WTC11 (cell line): ENCODE measurements around the gene NKAIN4. TPM values are rescaled to one million over a fixed set of nuclear protein-coding genes. Genes with fewer than 3 reads are reported as not detected.

Experiments used
- ATAC-seq: fragments of 200-7000 bp; cut with Tn5 transposase; 2 replicates; pipeline ENCODE4 v1.10.0; 2021; ENCODE audit warnings: mild to moderate bottlenecking, moderate library complexity
- CTCF ChIA-PET: fragments of 300-600 bp; sonication (Branson Sonifier 250); formaldehyde crosslinking; loops from one replicate; lab custom pipeline; 2021; ENCODE audit warnings: antibody characterized with exemption; lab: Charles Lee
- POLR2A ChIA-PET: fragments of 350-600 bp; sonication (Branson Sonifier 250); formaldehyde crosslinking; loops from one replicate; lab custom pipeline; 2021; ENCODE audit warnings: antibody characterized with exemption; lab: Charles Lee
- DNase-seq: peaks from one replicate; pipeline ENCODE4 v3.0.0; 2021; ENCODE audit warnings: low spot score
- H3K27ac Mint-ChIP-seq: 2 replicates; pipeline ENCODE4 v1.8.0; 2021; ENCODE audit warnings: mixed read lengths
- H3K27me3 Mint-ChIP-seq: 2 replicates; pipeline ENCODE4 v1.8.0; 2021; ENCODE audit warnings: low read depth, mild to moderate bottlenecking, moderate library complexity, mixed read lengths
- H3K36me3 Mint-ChIP-seq: 2 replicates; pipeline ENCODE4 v1.8.0; 2021; ENCODE audit warnings: mixed read lengths
- H3K4me1 Mint-ChIP-seq: 2 replicates; pipeline ENCODE4 v1.8.0; 2022; ENCODE audit warnings: mixed read lengths
- H3K4me3 Mint-ChIP-seq: 2 replicates; pipeline ENCODE4 v1.8.0; 2021; ENCODE audit warnings: mild to moderate bottlenecking, moderate library complexity, mixed read lengths
- H3K9me3 Mint-ChIP-seq: 2 replicates; pipeline ENCODE4 v1.8.0; 2021; ENCODE audit warnings: mixed read lengths
- EMX1 ChIP-seq: fragments of 250-450 bp; sonication (Bioruptor Pico); IDR thresholded peaks from 2 replicates; pipeline ENCODE4 v1.8.0; 2021; ENCODE audit warnings: mild to moderate bottlenecking
- FOXK1 ChIP-seq: sonication (generic); formaldehyde crosslinking; IDR thresholded peaks from 2 replicates; pipeline ENCODE4 v1.8.0; 2022; ENCODE audit warnings: mild to moderate bottlenecking, moderate library complexity, missing genetic modification reagents
- GRHL2 ChIP-seq: fragments of 250-450 bp; sonication (Bioruptor Pico); IDR thresholded peaks from 2 replicates; pipeline ENCODE4 v1.8.0; 2022; ENCODE audit warnings: mild to moderate bottlenecking, moderate library complexity; ENCODE audit not compliant: insufficient replicate concordance, severe bottlenecking
- NR1H2 ChIP-seq: sonication (generic); formaldehyde crosslinking; IDR thresholded peaks from 2 replicates; pipeline ENCODE4 v1.9.0; 2021; ENCODE audit warnings: mild to moderate bottlenecking, moderate library complexity, missing genetic modification reagents
- NR2C2 ChIP-seq: sonication (generic); formaldehyde crosslinking; IDR thresholded peaks from 2 replicates; pipeline ENCODE4 v1.8.0; 2022; ENCODE audit warnings: mild to moderate bottlenecking, missing genetic modification reagents
- OVOL2 ChIP-seq: fragments of 250-450 bp; sonication (Bioruptor Pico); IDR thresholded peaks from 2 replicates; pipeline ENCODE4 v1.9.0; 2021; ENCODE audit warnings: mild to moderate bottlenecking, borderline replicate concordance
- TEAD4 ChIP-seq: sonication (generic); formaldehyde crosslinking; IDR thresholded peaks from 2 replicates; pipeline ENCODE4 v1.8.0; 2022; ENCODE audit warnings: mild to moderate bottlenecking, missing genetic modification reagents
- ZNF263 ChIP-seq: sonication (generic); formaldehyde crosslinking; IDR thresholded peaks from 2 replicates; pipeline ENCODE4 v1.8.1; 2022; ENCODE audit warnings: low read depth, mild to moderate bottlenecking, moderate library complexity, missing genetic modification reagents
- ZNF317 ChIP-seq: sonication (generic); formaldehyde crosslinking; IDR thresholded peaks from 2 replicates; pipeline ENCODE4 v1.8.1; 2023; ENCODE audit warnings: low read depth, mild to moderate bottlenecking, moderate library complexity, missing genetic modification reagents, borderline replicate concordance
- ZNF671 ChIP-seq: fragments of 250-450 bp; sonication (Bioruptor Pico); IDR thresholded peaks from 2 replicates; pipeline ENCODE4 v1.8.0; 2021; ENCODE audit warnings: mild to moderate bottlenecking
- total RNA-seq: library from RNA; stranded (reverse); gene quantifications from 3 replicates; pipeline ENCODE4 v1.2.3, GENCODE V29; 2021
- TF ChIP-seq, protein P1 (sequence below): sonication (generic); formaldehyde crosslinking; IDR thresholded peaks from 2 replicates; pipeline ENCODE4 v1.8.1; 2023; ENCODE audit warnings: mild to moderate bottlenecking, missing genetic modification reagents
- TF ChIP-seq, protein P2 (sequence below): sonication (generic); formaldehyde crosslinking; IDR thresholded peaks from 2 replicates; pipeline ENCODE4 v1.8.0; 2022; ENCODE audit warnings: mild to moderate bottlenecking, missing genetic modification reagents
- TF ChIP-seq, protein P3 (sequence below): fragments of 200-600 bp; IDR thresholded peaks from 2 replicates; pipeline ENCODE4 v1.8.0; 2022; ENCODE audit warnings: antibody characterized with exemption
- TF ChIP-seq, protein P4 (sequence below): sonication (generic); formaldehyde crosslinking; IDR thresholded peaks from 2 replicates; pipeline ENCODE4 v1.8.0; 2023; ENCODE audit warnings: missing genetic modification reagents
- TF ChIP-seq, protein P5 (sequence below): sonication (generic); formaldehyde crosslinking; IDR thresholded peaks from 2 replicates; pipeline ENCODE4 v1.8.0; 2023; ENCODE audit warnings: mild to moderate bottlenecking, missing genetic modification reagents
- TF ChIP-seq, protein P6 (sequence below): fragments of 250-450 bp; sonication (Bioruptor Pico); conservative IDR thresholded peaks from 2 replicates; pipeline ENCODE4 v1.9.0; 2021; ENCODE audit warnings: mild to moderate bottlenecking
- TF ChIP-seq, protein P7 (sequence below): sonication (generic); formaldehyde crosslinking; IDR thresholded peaks from 2 replicates; pipeline ENCODE4 v1.8.1; 2022; ENCODE audit warnings: low read depth, mild to moderate bottlenecking, moderate library complexity, missing genetic modification reagents, borderline replicate concordance
- TF ChIP-seq, protein P8 (sequence below): sonication (generic); formaldehyde crosslinking; IDR thresholded peaks from 2 replicates; pipeline ENCODE4 v1.8.1; 2022; ENCODE audit warnings: missing genetic modification reagents, borderline replicate concordance
- TF ChIP-seq, protein P9 (sequence below): sonication (generic); formaldehyde crosslinking; IDR thresholded peaks from 2 replicates; pipeline ENCODE4 v1.8.0; 2022; ENCODE audit warnings: mild to moderate bottlenecking, missing genetic modification reagents

Gene NKAIN4
- total RNA-seq, 1 experiment from 2014 or later = 7.2 TPM

DNA sequence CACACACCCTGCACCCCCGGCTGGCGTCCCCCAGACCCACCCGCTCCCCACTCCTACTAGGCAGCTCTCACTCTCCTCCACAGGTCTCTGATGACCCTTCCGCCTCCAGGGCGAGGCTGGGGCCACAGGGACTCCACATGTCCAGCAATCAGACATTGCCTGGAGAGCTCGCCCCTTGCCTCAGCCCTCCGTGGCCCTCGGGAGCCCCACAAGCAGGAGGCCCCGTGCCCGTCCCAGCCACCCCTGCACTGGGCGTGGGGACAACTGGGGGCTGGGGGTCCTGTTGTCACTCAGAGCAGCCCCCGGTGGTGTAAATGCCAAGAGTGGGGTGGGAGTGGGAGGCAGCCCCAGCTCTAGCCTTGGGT, 40.3 kb upstream of the NKAIN4 start (continued):
- TF ChIP-seq, protein P1, sequence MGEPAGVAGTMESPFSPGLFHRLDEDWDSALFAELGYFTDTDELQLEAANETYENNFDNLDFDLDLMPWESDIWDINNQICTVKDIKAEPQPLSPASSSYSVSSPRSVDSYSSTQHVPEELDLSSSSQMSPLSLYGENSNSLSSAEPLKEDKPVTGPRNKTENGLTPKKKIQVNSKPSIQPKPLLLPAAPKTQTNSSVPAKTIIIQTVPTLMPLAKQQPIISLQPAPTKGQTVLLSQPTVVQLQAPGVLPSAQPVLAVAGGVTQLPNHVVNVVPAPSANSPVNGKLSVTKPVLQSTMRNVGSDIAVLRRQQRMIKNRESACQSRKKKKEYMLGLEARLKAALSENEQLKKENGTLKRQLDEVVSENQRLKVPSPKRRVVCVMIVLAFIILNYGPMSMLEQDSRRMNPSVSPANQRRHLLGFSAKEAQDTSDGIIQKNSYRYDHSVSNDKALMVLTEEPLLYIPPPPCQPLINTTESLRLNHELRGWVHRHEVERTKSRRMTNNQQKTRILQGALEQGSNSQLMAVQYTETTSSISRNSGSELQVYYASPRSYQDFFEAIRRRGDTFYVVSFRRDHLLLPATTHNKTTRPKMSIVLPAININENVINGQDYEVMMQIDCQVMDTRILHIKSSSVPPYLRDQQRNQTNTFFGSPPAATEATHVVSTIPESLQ (CRISPR knock-in tag) = no peak
- no peak for TF ChIP-seq OVOL2 (CRISPR knock-in tag)
- no peak for TF ChIP-seq NR2C2 (CRISPR knock-in tag)
- no peak for TF ChIP-seq ZNF671 (CRISPR knock-in tag)
- TF ChIP-seq, protein P2, sequence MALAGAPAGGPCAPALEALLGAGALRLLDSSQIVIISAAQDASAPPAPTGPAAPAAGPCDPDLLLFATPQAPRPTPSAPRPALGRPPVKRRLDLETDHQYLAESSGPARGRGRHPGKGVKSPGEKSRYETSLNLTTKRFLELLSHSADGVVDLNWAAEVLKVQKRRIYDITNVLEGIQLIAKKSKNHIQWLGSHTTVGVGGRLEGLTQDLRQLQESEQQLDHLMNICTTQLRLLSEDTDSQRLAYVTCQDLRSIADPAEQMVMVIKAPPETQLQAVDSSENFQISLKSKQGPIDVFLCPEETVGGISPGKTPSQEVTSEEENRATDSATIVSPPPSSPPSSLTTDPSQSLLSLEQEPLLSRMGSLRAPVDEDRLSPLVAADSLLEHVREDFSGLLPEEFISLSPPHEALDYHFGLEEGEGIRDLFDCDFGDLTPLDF (CRISPR knock-in tag) = no peak
- no peak for TF ChIP-seq TEAD4
- TF ChIP-seq, protein P3, sequence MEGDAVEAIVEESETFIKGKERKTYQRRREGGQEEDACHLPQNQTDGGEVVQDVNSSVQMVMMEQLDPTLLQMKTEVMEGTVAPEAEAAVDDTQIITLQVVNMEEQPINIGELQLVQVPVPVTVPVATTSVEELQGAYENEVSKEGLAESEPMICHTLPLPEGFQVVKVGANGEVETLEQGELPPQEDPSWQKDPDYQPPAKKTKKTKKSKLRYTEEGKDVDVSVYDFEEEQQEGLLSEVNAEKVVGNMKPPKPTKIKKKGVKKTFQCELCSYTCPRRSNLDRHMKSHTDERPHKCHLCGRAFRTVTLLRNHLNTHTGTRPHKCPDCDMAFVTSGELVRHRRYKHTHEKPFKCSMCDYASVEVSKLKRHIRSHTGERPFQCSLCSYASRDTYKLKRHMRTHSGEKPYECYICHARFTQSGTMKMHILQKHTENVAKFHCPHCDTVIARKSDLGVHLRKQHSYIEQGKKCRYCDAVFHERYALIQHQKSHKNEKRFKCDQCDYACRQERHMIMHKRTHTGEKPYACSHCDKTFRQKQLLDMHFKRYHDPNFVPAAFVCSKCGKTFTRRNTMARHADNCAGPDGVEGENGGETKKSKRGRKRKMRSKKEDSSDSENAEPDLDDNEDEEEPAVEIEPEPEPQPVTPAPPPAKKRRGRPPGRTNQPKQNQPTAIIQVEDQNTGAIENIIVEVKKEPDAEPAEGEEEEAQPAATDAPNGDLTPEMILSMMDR = no peak
- TF ChIP-seq, protein P4, sequence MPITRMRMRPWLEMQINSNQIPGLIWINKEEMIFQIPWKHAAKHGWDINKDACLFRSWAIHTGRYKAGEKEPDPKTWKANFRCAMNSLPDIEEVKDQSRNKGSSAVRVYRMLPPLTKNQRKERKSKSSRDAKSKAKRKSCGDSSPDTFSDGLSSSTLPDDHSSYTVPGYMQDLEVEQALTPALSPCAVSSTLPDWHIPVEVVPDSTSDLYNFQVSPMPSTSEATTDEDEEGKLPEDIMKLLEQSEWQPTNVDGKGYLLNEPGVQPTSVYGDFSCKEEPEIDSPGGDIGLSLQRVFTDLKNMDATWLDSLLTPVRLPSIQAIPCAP (CRISPR knock-in tag) = no peak
- no peak for TF ChIP-seq ZNF317
- TF ChIP-seq FOXK1 (CRISPR knock-in tag) = no peak
- TF ChIP-seq, protein P5, sequence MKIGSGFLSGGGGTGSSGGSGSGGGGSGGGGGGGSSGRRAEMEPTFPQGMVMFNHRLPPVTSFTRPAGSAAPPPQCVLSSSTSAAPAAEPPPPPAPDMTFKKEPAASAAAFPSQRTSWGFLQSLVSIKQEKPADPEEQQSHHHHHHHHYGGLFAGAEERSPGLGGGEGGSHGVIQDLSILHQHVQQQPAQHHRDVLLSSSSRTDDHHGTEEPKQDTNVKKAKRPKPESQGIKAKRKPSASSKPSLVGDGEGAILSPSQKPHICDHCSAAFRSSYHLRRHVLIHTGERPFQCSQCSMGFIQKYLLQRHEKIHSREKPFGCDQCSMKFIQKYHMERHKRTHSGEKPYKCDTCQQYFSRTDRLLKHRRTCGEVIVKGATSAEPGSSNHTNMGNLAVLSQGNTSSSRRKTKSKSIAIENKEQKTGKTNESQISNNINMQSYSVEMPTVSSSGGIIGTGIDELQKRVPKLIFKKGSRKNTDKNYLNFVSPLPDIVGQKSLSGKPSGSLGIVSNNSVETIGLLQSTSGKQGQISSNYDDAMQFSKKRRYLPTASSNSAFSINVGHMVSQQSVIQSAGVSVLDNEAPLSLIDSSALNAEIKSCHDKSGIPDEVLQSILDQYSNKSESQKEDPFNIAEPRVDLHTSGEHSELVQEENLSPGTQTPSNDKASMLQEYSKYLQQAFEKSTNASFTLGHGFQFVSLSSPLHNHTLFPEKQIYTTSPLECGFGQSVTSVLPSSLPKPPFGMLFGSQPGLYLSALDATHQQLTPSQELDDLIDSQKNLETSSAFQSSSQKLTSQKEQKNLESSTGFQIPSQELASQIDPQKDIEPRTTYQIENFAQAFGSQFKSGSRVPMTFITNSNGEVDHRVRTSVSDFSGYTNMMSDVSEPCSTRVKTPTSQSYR (CRISPR knock-in tag) = no peak
- TF ChIP-seq ZNF263 = no peak

DNA sequence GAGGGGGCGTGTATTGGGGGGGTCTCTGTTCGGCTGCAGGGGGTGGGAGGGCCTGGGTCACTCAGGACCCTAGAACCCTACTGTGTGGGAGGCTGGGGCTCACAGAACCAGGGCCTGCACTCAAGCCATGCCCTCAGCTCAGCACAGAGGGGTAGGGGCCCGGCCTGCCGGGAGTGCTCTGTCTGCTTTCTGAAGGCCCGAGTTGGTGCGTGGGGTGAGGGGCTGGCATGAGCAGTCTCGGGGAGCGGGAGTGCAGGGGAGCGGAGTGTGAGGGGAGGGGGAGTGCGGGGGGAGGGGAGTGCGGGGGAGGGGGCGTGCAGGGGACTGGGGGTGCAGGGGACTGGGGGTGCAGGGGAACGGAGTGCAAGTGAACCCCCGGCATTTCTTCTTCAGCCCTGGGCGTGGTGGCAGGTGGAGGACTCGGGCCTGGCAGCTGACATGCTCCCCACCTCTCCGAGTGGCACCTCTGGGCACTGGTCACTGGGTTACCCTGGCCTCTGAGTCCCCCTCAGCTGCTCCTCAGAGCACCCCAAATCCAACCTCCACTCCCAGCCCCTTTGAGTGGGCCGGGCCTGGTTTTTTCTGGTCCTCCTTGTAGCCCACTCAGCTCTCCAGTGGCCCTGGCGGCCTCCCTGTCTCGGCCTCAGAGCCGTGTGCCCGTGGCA, 39.7 kb upstream of the NKAIN4 start:
- ChIA-PET CTCF (interaction anchor here (0.9 to 8.1 kb wide), 7 partner anchors 11 to 202 kb away, joined by 3 to 79 read pairs (median 26); no protein-coding TSS in a partner anchor), POLR2A (interaction anchor here (1.1 kb wide), 1 partner anchor 21 kb away, joined by 3 read pairs; the partner anchor contains the start of gene ARFGAP1)
- Mint-ChIP-seq H3K27me3 (peaks cover 8% of the 10 kb centered on the region), H3K4me1 (peaks cover 20% of the 10 kb centered on the region), H3K4me3 (no peak overlapping the region), H3K27ac (no peak overlapping the region), H3K36me3 (no peaks in the 10 kb centered on the region), H3K9me3 (peaks cover 1% of the 10 kb centered on the region; the same call in 1 of the 2 replicates)
- ATAC-seq = no peak
- no peak for DNase-seq
- TF ChIP-seq, protein P6, sequence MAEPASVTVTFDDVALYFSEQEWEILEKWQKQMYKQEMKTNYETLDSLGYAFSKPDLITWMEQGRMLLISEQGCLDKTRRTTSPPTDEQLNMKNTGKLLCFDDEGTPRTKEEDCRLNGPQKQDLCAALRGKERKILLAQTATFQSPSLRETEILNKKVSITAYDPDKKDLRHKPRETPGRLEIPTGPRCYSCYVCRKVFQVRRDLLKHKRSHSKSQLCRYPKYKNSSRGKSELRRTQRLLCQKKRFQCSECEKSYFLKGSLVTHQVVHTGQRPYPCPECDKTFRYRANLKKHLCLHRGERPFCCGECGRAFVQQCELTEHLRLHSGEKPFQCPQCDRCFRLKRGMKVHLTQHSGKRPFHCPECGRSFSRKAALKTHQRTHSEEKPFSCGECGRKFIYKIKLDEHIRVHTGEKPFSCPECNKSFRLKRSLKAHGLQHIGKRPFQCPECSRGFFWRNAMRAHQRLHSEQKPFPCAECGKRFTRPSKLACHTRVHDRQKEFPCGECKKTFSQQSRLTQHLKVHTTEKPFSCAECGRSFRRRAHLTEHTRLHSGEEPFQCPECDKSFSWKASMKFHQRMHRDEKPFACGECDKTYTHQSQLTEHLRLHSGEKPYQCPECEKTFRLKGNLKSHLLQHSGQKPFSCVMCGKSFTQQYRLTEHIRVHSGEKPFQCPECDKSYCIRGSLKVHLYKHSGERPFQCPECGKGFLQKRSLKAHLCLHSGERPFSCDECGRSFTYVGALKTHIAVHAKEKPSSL = no peak
- TF ChIP-seq, protein P7, sequence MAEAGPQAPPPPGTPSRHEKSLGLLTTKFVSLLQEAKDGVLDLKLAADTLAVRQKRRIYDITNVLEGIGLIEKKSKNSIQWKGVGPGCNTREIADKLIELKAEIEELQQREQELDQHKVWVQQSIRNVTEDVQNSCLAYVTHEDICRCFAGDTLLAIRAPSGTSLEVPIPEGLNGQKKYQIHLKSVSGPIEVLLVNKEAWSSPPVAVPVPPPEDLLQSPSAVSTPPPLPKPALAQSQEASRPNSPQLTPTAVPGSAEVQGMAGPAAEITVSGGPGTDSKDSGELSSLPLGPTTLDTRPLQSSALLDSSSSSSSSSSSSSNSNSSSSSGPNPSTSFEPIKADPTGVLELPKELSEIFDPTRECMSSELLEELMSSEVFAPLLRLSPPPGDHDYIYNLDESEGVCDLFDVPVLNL (CRISPR knock-in tag) = no peak
- no peak for TF ChIP-seq NR1H2 (CRISPR knock-in tag)
- TF ChIP-seq, protein P8, sequence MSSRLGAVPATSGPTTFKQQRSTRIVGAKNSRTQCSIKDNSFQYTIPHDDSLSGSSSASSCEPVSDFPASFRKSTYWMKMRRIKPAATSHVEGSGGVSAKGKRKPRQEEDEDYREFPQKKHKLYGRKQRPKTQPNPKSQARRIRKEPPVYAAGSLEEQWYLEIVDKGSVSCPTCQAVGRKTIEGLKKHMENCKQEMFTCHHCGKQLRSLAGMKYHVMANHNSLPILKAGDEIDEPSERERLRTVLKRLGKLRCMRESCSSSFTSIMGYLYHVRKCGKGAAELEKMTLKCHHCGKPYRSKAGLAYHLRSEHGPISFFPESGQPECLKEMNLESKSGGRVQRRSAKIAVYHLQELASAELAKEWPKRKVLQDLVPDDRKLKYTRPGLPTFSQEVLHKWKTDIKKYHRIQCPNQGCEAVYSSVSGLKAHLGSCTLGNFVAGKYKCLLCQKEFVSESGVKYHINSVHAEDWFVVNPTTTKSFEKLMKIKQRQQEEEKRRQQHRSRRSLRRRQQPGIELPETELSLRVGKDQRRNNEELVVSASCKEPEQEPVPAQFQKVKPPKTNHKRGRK = no peak
- no peak for TF ChIP-seq EMX1 (CRISPR knock-in tag)
- TF ChIP-seq GRHL2 (CRISPR knock-in tag) = no peak
- TF ChIP-seq, protein P1 (CRISPR knock-in tag) = no peak
- TF ChIP-seq, protein P9, sequence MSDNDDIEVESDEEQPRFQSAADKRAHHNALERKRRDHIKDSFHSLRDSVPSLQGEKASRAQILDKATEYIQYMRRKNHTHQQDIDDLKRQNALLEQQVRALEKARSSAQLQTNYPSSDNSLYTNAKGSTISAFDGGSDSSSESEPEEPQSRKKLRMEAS (CRISPR knock-in tag) = no peak
